GM13977 (cell line): ENCODE measurements around the gene CLCN3.

Source experiments
- DNase-seq: peaks from one replicate; pipeline ENCODE4 v3.0.0; 2012; ENCODE audit warnings: low spot score
- CTCF ChIP-seq: IDR thresholded peaks from 2 replicates; pipeline ENCODE4 v1.5.1; 2012; ENCODE audit warnings: mild to moderate bottlenecking, control low read depth; ENCODE audit not compliant: insufficient read depth; ENCODE audit errors: extremely low read depth, missing control alignments
- in situ Hi-C: fragments of 300-500 bp; cut with MboI; formaldehyde crosslinking; loops from one replicate; pipeline ENCODE4 v1.12.0; 2022; ENCODE audit warnings: low sequenced_read_pairs, low pct_unique_long_range_greater_than_20kb, mixed read lengths, inconsistent platforms; ENCODE audit not compliant: unreplicated experiment

Gene CLCN3

GRCh38 chr4:169659716-169660670 is 39.6 kb downstream of the CLCN3 start:
- peak; percentile 70 for DNase-seq
- TF ChIP-seq CTCF: no peak
- in situ Hi-C loops: no loop called here

GRCh38 chr4:169660929-169661328 is 40.6 kb downstream of the CLCN3 start:
- no peak for TF ChIP-seq CTCF
- in situ Hi-C loops: no loop called here
- DNase-seq: no peak

GRCh38 chr4:169661761-169662160 is 41.4 kb downstream of the CLCN3 start:
- no peak for TF ChIP-seq CTCF
- no peak for DNase-seq
- in situ Hi-C loops: no loop called here

GRCh38 chr4:169662206-169662605 is 41.8 kb downstream of the CLCN3 start:
- DNase-seq: no peak
- in situ Hi-C loops: no loop called here

GRCh38 chr4:169663402-169663801 is 43.0 kb downstream of the CLCN3 start:
- DNase-seq: no peak
- TF ChIP-seq CTCF: no peak
- in situ Hi-C loops: no loop called here

More at GRCh38 chr4:169662206-169662605, 41.8 kb downstream of the CLCN3 start:
- no peak for TF ChIP-seq CTCF

- in situ Hi-C loops: no loop called here
- no peak for DNase-seq
- no peak for TF ChIP-seq CTCF
These were observed 43.5 kb downstream of the CLCN3 start for GRCh38 chr4:169663831-169664230.
